RWPE2 (cell line): Measurements from ENCODE around the gene PLEKHG3.

ENCODE experiments used
- ATAC-seq: fragments of 200-7000 bp; cut with Tn5 transposase; 3 replicates; pipeline ENCODE4 v1.9.1; 2021; ENCODE audit warnings: low read depth
- DNase-seq: peaks from one replicate; pipeline ENCODE4 v3.0.0-alpha.2; 2020; ENCODE audit warnings: low spot score
- H3K27ac ChIP-seq: fragments of 450-650 bp; 2 replicates; pipeline ENCODE4 v1.5.1; 2017; ENCODE audit warnings: mild to moderate bottlenecking; ENCODE audit not compliant: poor library complexity, severe bottlenecking
- H3K27me3 ChIP-seq: fragments of 250-450 bp; sonication (Bioruptor Pico); 2 replicates; pipeline ENCODE4 v1.5.1; 2021; ENCODE audit warnings: mild to moderate bottlenecking, moderate library complexity; ENCODE audit not compliant: insufficient read depth, poor library complexity, severe bottlenecking
- H3K36me3 ChIP-seq: fragments of 250-450 bp; sonication (Bioruptor Pico); 2 replicates; pipeline ENCODE4 v1.5.1; 2020; ENCODE audit warnings: low read depth, mild to moderate bottlenecking, moderate library complexity
- H3K4me1 ChIP-seq: fragments of 250-450 bp; sonication (Bioruptor Pico); 2 replicates; pipeline ENCODE4 v1.5.1; 2021; ENCODE audit warnings: mild to moderate bottlenecking, moderate library complexity; ENCODE audit not compliant: insufficient read depth, poor library complexity, severe bottlenecking
- H3K4me3 ChIP-seq: fragments of 250-450 bp; sonication (Bioruptor Pico); 2 replicates; pipeline ENCODE4 v1.5.1; 2021; ENCODE audit warnings: mild to moderate bottlenecking, moderate library complexity; ENCODE audit not compliant: severe bottlenecking
- H3K9me3 ChIP-seq: fragments of 250-450 bp; sonication (Bioruptor Pico); 2 replicates; pipeline ENCODE4 v1.5.1; 2021; ENCODE audit warnings: mild to moderate bottlenecking, moderate library complexity; ENCODE audit not compliant: severe bottlenecking
- CTCF ChIP-seq: fragments of 450-650 bp; IDR thresholded peaks from one replicate; pipeline ENCODE4 v1.5.1; 2017; ENCODE audit warnings: mild to moderate bottlenecking, moderate library complexity; ENCODE audit not compliant: poor library complexity, severe bottlenecking

The PLEKHG3 gene

DNA sequence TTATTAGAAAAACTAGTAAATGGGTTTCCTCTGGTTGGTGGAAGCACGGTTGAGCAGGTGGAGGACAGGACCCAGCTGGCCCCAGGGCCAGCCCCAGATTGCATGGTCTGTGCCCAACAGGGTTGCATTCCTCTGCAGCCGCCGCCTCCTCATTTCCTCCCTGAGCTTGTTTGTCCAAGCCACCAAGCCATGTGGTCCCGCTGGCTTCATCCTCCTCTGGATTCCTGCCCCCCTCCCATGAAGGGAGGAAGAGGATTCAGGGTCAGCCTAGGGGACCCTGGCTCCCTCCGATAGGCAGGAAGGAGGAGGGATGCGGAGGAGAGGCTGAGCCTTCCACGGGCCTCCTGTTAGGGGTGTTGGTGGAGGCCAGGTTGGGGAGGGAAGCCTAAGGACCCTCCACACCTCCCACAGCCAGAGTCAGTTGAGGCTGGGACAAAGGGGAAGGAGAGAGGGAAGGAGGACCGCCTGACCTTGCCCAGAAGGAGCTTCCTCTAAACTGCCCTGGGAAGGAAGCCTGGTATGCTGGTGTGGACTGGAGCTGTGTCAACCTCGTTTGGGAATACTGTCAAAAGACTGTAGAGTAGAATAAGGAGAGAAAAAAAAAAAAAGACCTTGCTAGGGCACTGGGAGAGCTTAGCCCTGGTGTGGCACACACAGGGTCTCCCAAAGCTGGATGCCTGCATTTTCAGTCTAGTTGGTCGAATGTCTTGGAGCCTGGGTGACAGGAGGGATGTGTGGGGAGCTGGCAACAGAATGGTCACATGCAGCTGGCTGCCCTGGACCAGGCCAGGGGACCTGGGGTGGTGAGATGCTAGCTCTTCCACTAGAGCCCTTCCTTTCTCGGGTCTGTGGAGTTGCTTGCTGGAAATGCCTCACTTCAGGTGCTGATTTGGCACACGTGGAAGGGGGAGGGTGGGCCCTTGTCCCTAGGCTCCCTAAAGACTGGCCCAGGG, 42.4 kb downstream of the PLEKHG3 start:
- no peaks in the 10 kb centered on the region for H3K9me3 ChIP-seq
- ATAC-seq: no peak; the same call in 1 of the 3 replicates
- H3K27ac ChIP-seq: peak overlapping the region; percentile 2
- no peak for TF ChIP-seq CTCF
- no peak overlapping the region for H3K4me3 ChIP-seq
- no peaks in the 10 kb centered on the region for H3K4me1 ChIP-seq
- no peaks in the 10 kb centered on the region for H3K27me3 ChIP-seq
- no peak for DNase-seq
- peaks cover 77% of the 10 kb centered on the region for H3K36me3 ChIP-seq

DNA sequence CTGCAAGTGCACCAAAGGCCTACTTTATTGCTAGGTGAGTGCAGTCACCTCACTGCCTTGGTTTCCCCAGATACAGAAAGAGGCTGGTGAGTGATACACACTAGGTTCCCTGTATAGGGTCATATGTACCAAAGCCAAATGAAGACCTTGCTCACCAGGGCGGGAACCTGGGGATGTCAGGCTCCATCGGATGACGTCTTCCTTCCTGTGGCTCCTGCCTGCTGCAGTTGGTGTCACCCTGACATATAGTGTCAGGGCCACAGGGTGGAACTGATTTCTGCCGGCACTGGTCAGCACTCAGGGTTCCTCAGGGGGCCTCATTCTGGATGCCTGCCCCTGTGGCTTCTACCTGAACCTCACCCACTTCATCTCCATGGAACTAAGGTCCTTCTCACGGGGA, 43.1 kb downstream of the PLEKHG3 start:
- Histone ChIP-seq H3K4me1 (no peaks in the 10 kb centered on the region), H3K36me3 (peaks cover 70% of the 10 kb centered on the region), H3K9me3 (no peaks in the 10 kb centered on the region), H3K27ac (no peak overlapping the region), H3K4me3 (no peak overlapping the region), H3K27me3 (no peaks in the 10 kb centered on the region)
- TF ChIP-seq CTCF: no peak
- ATAC-seq (no peak), DNase-seq (no peak)

GRCh38 chr14:64748521-64748920, 44.3 kb downstream of the PLEKHG3 start:
- no peak for TF ChIP-seq CTCF

DNA sequence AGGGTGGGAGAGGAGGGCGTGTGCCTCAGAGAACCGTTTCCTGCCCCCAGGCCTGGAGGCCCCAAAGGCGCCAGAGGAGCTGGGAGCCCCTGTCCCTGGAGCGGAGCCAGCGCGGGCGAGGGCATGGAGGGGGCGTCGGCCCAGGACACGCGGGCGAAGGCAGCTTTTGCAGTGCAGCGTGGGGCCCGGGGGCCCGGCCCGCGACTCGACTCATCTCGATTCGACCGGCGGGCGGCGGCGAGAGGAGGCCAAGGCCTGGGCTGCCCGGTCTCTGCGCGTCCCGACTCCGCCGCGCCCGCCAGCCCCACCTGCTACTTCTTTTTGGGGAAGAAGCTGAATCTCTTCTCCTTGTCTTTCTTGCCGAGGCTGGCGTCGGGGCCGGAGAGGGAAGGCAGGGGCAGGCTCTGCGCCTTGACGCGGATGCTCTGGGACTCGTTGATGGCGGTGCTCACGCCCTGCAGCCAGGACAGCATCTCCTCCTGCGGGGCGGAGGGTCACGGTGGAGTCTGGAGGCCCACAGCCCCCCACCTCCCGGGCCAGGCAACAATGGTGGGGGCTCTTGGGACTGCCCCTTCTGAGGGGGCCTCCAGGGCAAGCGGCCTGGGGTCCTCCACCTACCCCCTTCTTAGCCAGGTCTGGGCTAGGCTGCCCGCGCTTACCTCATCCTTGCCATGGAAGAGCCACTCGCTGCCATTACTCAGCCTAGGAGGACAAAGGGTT, 44.9 kb downstream of the PLEKHG3 start:
- no peak overlapping the region for H3K27ac ChIP-seq
- H3K9me3 ChIP-seq: no peaks in the 10 kb centered on the region
- DNase-seq: no peak
- ATAC-seq: no peak
- peaks cover 51% of the 10 kb centered on the region for H3K36me3 ChIP-seq
- no peak overlapping the region for H3K4me3 ChIP-seq
- H3K4me1 ChIP-seq: no peaks in the 10 kb centered on the region
- TF ChIP-seq CTCF: no peak
- no peaks in the 10 kb centered on the region for H3K27me3 ChIP-seq

More at GRCh38 chr14:64748521-64748920, 44.3 kb downstream of the PLEKHG3 start:
- no peak for DNase-seq
- Histone ChIP-seq H3K36me3 (peaks cover 58% of the 10 kb centered on the region), H3K9me3 (no peaks in the 10 kb centered on the region), H3K27me3 (no peaks in the 10 kb centered on the region), H3K27ac (no peak overlapping the region), H3K4me3 (no peak overlapping the region), H3K4me1 (no peaks in the 10 kb centered on the region)
- no peak for ATAC-seq

GRCh38 chr14:64752909-64753308, 48.7 kb downstream of the PLEKHG3 start:
- Histone ChIP-seq H3K27ac (no peak overlapping the region), H3K36me3 (peaks cover 16% of the 10 kb centered on the region), H3K9me3 (no peaks in the 10 kb centered on the region), H3K4me3 (no peak overlapping the region), H3K27me3 (no peaks in the 10 kb centered on the region), H3K4me1 (peaks cover 28% of the 10 kb centered on the region)
- no peak for ATAC-seq
- TF ChIP-seq CTCF: no peak
- DNase-seq: no peak
